ENCODE results near the gene SVEP1.
"Not testable (repeated sequence)": the region's sequence is repeated elsewhere in the genome, so short reads cannot be mapped to it uniquely, and the experiment has no call there.

DNA sequence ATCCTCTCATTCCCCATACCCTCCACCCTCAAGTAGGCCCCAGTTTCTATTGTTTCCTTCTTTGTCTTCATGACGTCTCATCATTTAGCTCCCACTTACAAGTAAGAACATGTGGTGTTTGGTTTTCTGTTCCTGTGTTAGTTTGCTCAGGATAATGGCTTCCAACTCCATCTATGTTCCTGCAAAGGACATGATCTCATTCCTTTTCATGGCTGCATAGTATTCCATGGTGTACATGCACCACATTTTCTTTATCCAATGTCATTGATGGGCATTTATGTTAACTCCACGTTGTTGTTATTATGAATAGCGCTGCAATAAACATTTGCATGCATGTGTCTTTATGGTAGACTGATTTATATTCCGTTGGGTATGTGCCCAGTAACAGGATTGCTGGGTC lies 45.4 kb downstream of the SVEP1 start:
- not testable (repeated sequence) for TF ChIP-seq EZH2 (IDR thresholded peaks at IDR 0.05; ENCODE audit: borderline replicate concordance, low read depth, low read length, severe bottlenecking)
- TF ChIP-seq, protein P1, sequence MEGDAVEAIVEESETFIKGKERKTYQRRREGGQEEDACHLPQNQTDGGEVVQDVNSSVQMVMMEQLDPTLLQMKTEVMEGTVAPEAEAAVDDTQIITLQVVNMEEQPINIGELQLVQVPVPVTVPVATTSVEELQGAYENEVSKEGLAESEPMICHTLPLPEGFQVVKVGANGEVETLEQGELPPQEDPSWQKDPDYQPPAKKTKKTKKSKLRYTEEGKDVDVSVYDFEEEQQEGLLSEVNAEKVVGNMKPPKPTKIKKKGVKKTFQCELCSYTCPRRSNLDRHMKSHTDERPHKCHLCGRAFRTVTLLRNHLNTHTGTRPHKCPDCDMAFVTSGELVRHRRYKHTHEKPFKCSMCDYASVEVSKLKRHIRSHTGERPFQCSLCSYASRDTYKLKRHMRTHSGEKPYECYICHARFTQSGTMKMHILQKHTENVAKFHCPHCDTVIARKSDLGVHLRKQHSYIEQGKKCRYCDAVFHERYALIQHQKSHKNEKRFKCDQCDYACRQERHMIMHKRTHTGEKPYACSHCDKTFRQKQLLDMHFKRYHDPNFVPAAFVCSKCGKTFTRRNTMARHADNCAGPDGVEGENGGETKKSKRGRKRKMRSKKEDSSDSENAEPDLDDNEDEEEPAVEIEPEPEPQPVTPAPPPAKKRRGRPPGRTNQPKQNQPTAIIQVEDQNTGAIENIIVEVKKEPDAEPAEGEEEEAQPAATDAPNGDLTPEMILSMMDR (IDR thresholded peaks at IDR 0.05; ENCODE audit: borderline replicate concordance, extremely low read depth, low read length, poor library complexity, severe bottlenecking) = not testable (repeated sequence)
